ENCODE data around the gene AGAP1.

The AGAP1 gene

DNA sequence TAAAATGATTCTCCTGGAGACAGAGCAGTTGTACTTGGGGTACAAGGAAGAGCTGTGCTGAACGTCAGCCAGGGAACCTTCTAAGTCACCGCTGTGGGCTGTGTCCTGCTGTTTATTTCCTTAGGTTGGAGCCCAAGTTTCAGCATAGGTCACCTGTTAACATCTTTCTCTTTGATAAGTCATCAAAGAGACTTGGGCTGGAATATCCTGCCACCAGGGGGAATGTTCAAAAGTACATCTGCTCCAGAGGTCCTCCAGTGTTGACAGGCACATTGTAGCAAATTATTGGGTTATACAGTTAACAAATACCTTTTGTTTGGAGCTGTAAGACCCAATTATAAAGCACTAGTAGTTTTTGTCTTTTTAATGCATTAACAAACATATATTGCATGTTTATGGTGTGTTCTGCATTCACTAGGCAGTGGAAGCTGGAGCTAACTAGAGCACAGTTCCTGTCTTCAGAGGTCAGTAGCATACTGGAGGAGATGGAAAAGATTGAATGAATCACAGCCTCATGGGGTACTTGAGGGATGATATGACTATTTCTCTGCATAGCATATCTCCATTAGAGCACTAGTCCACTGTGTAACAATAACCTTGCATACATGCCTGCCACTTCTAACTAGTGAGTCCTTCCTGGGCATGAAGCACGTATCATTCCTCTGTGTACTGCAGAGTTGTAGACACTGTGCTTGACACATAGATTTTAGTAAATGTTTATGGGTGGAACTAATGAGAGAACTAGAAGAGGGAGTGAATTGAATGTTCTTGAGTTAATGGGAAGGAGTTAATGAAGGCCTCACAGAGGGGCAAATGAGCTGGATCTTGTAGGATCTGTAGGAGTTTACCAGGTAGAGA, 182.1 kb downstream of the AGAP1 start:
- H3K4me3 ChIP-seq (ENCODE audit: low read depth, low read length), result no peak overlapping the region
- DNase-seq (ENCODE audit: low read depth), result no peak
- TF ChIP-seq, protein P1, sequence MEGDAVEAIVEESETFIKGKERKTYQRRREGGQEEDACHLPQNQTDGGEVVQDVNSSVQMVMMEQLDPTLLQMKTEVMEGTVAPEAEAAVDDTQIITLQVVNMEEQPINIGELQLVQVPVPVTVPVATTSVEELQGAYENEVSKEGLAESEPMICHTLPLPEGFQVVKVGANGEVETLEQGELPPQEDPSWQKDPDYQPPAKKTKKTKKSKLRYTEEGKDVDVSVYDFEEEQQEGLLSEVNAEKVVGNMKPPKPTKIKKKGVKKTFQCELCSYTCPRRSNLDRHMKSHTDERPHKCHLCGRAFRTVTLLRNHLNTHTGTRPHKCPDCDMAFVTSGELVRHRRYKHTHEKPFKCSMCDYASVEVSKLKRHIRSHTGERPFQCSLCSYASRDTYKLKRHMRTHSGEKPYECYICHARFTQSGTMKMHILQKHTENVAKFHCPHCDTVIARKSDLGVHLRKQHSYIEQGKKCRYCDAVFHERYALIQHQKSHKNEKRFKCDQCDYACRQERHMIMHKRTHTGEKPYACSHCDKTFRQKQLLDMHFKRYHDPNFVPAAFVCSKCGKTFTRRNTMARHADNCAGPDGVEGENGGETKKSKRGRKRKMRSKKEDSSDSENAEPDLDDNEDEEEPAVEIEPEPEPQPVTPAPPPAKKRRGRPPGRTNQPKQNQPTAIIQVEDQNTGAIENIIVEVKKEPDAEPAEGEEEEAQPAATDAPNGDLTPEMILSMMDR (IDR thresholded peaks at IDR 0.05; ENCODE audit: insufficient read depth, low read depth, low read length, missing control alignments), result no peak

DNA sequence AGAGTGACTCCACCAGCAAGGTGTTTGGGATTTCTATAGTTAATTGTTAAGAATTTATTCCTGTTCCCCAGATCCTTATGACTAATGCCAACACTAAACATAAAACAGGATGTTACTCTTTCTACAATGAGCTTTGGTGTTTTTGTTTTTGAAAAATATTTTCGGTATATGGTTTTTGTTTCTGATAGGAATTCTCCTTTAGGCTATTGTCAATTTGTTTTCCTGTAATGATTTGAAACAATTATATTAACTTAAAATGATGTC, 182.6 kb downstream of the AGAP1 start:
- H3K4me3 ChIP-seq (ENCODE audit: low read depth, low read length), result no peak overlapping the region
- TF ChIP-seq, protein P1 (IDR thresholded peaks at IDR 0.05; ENCODE audit: insufficient read depth, low read depth, low read length, missing control alignments), result no peak

GRCh38 chr2:235677276-235677788, 183.5 kb downstream of the AGAP1 start:
- no peak for DNase-seq (ENCODE audit: low read depth)
- no peak overlapping the region for H3K4me3 ChIP-seq (ENCODE audit: low read depth, low read length)
- TF ChIP-seq, protein P1 (IDR thresholded peaks at IDR 0.05; ENCODE audit: insufficient read depth, low read depth, low read length, missing control alignments), result no peak

More for the DNA sequence above, 182.6 kb downstream of the AGAP1 start:
- no peak for DNase-seq (ENCODE audit: low read depth)

DNA sequence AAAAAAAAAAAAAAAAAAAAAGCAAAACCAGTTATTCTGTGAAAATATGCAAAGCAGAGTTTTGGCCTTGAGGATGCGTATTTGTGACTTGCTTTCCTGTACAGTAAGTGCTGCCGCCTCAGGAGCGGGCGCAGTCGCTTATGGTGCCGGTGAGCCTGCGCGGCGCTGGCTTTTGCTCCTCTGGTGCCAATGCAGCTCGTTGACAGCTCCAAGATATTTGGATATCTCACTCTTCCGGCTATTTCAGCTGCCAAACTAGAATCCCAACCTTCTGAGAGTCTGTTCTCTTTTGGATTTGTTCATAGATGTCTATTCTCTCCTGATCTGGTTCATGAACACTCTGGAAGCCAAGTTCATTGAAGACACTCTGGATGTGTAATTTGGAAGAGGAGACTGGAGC, 184.1 kb downstream of the AGAP1 start:
- DNase-seq (ENCODE audit: low read depth), result no peak
- H3K4me3 ChIP-seq (ENCODE audit: low read depth, low read length), result no peak overlapping the region
- TF ChIP-seq, protein P1 (IDR thresholded peaks at IDR 0.05; ENCODE audit: insufficient read depth, low read depth, low read length, missing control alignments), result no peak

DNA sequence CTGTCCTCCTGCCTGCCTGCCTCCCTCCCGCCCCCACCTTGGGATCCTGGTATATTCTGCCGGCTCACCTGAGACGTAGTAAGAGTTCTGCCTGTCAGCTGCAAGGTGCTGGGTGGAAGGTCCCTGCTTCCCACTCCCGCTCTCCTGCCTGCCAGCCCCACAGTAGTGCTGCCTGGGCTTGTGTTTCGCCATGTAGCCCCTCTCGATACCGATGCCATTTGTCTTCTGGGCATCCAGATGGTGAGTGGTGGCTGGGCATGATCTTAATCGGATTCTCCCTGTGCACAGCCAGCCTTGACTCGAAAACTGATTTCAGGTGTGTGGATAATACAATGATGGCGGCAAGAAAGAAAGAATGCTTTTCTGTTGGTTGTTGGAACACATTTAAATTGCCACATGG, 184.9 kb downstream of the AGAP1 start:
- TF ChIP-seq, protein P1 (IDR thresholded peaks at IDR 0.05; ENCODE audit: insufficient read depth, low read depth, low read length, missing control alignments), result no peak
- no peak for DNase-seq (ENCODE audit: low read depth)
- H3K4me3 ChIP-seq (ENCODE audit: low read depth, low read length), result no peak overlapping the region

GRCh38 chr2:235679471-235679870, 185.6 kb downstream of the AGAP1 start:
- TF ChIP-seq, protein P1 (IDR thresholded peaks at IDR 0.05; ENCODE audit: insufficient read depth, low read depth, low read length, missing control alignments), result no peak
- no peak overlapping the region for H3K4me3 ChIP-seq (ENCODE audit: low read depth, low read length)
- no peak for DNase-seq (ENCODE audit: low read depth)

All from GM12865 (cell line).